Measurements from ENCODE around the gene BTG2.
"Not testable (repeated sequence)": the region's sequence is repeated elsewhere in the genome, so short reads cannot be mapped to it uniquely, and the experiment has no call there.

Gene BTG2

GRCh38 chr1:203304919-203305808 lies at the start of gene BTG2:
Gene BTG2, plus strand, starts transcription at chr1:203305519. Its CDS starts 88 bp downstream, at chr1:203305607.
- DNase-seq (ENCODE audit: low read depth in 4 of 4, low spot score in 1 of 4), result peak; percentile 65 to 86 (median 80)

GRCh38 chr1:203256636-203257035 lies 48.7 kb upstream of the BTG2 start:
- not testable (repeated sequence) for DNase-seq (ENCODE audit: low read depth in 4 of 4, low spot score in 1 of 4)

GRCh38 chr1:203263496-203263895 lies 41.8 kb upstream of the BTG2 start:
- no peak for DNase-seq (ENCODE audit: low read depth in 4 of 4, low spot score in 1 of 4)

- DNase-seq (ENCODE audit: low read depth in 4 of 4, low spot score in 1 of 4), result no peak
Measured at GRCh38 chr1:203264052-203264501, 41.2 kb upstream of the BTG2 start.

GRCh38 chr1:203265541-203265940 lies 39.8 kb upstream of the BTG2 start:
- DNase-seq (ENCODE audit: low read depth in 4 of 4, low spot score in 1 of 4), result no peak

GRCh38 chr1:203266140-203266539 lies 39.2 kb upstream of the BTG2 start:
- DNase-seq (ENCODE audit: low read depth in 4 of 4, low spot score in 1 of 4), result not testable (repeated sequence)

- DNase-seq (ENCODE audit: low read depth in 4 of 4, low spot score in 1 of 4), result peak; percentile 64 to 72 (median 68)
Measured at GRCh38 chr1:203267347-203267846, 37.9 kb upstream of the BTG2 start.

GRCh38 chr1:203267912-203268311 lies 37.4 kb upstream of the BTG2 start:
- DNase-seq (ENCODE audit: low read depth in 4 of 4, low spot score in 1 of 4), result no peak

- no peak for DNase-seq (ENCODE audit: low read depth in 4 of 4, low spot score in 1 of 4)
Measured at GRCh38 chr1:203268901-203269653, 36.2 kb upstream of the BTG2 start.

- DNase-seq (ENCODE audit: low read depth in 4 of 4, low spot score in 1 of 4), result no peak
Measured at GRCh38 chr1:203269654-203270020, 35.7 kb upstream of the BTG2 start.

GRCh38 chr1:203270448-203270847 lies 34.9 kb upstream of the BTG2 start:
- DNase-seq (ENCODE audit: low read depth in 4 of 4, low spot score in 1 of 4), result no peak

GRCh38 chr1:203271018-203271743 lies 34.1 kb upstream of the BTG2 start:
- peak in 2 of 4 experiments; percentile 54 to 58 for DNase-seq (ENCODE audit: low read depth in 4 of 4, low spot score in 1 of 4)

GRCh38 chr1:203271962-203272632 lies 33.2 kb upstream of the BTG2 start:
- DNase-seq (ENCODE audit: low read depth in 4 of 4, low spot score in 1 of 4), result no peak

- DNase-seq (ENCODE audit: low read depth in 4 of 4, low spot score in 1 of 4), result no peak
Measured at GRCh38 chr1:203272633-203273205, 32.6 kb upstream of the BTG2 start.

GRCh38 chr1:203273206-203273868 lies 32.0 kb upstream of the BTG2 start:
- peak; percentile 86 to 95 (median 90) for DNase-seq (ENCODE audit: low read depth in 4 of 4, low spot score in 1 of 4)

- no peak for DNase-seq (ENCODE audit: low read depth in 4 of 4, low spot score in 1 of 4)
Measured at GRCh38 chr1:203273869-203274602, 31.3 kb upstream of the BTG2 start.

- no peak for DNase-seq (ENCODE audit: low read depth in 4 of 4, low spot score in 1 of 4)
Measured at GRCh38 chr1:203274603-203275381, 30.5 kb upstream of the BTG2 start.

GRCh38 chr1:203275656-203276272 lies 29.6 kb upstream of the BTG2 start:
- no peak for DNase-seq (ENCODE audit: low read depth in 4 of 4, low spot score in 1 of 4)
